Measurements from ENCODE around the gene HPCA.
A peak's percentile ranks its signal among the peaks of the same experiment; 100 is the strongest.

Gene HPCA

DNA sequence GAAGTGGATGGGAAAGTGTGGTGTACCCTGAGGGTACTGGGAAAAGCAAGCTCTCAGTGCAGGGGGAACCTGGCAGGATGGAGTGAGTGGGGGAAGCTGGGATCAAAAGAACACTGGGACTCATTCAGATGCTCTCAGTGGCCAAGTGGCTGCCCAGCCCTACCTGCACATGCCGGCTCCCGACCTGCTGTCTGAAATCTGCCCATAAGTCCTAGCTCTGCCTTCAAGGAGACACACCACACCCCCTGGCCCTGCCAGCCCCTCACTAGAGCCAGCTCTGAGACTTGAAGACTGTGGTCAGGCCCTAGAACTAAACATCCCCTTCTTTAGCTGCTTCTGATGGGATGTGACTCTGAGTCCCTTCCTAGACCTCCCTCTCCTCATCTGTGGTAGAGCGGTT is 12.7 kb downstream of the HPCA start:
- TF ChIP-seq, protein P1, sequence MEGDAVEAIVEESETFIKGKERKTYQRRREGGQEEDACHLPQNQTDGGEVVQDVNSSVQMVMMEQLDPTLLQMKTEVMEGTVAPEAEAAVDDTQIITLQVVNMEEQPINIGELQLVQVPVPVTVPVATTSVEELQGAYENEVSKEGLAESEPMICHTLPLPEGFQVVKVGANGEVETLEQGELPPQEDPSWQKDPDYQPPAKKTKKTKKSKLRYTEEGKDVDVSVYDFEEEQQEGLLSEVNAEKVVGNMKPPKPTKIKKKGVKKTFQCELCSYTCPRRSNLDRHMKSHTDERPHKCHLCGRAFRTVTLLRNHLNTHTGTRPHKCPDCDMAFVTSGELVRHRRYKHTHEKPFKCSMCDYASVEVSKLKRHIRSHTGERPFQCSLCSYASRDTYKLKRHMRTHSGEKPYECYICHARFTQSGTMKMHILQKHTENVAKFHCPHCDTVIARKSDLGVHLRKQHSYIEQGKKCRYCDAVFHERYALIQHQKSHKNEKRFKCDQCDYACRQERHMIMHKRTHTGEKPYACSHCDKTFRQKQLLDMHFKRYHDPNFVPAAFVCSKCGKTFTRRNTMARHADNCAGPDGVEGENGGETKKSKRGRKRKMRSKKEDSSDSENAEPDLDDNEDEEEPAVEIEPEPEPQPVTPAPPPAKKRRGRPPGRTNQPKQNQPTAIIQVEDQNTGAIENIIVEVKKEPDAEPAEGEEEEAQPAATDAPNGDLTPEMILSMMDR (IDR thresholded peaks at IDR 0.05; ENCODE audit: insufficient read depth, low read depth, low read length, missing control alignments) = no peak
- no peak overlapping the region for H3K4me3 ChIP-seq (ENCODE audit: low read length)
- no peak for DNase-seq (ENCODE audit: low read depth)

DNA sequence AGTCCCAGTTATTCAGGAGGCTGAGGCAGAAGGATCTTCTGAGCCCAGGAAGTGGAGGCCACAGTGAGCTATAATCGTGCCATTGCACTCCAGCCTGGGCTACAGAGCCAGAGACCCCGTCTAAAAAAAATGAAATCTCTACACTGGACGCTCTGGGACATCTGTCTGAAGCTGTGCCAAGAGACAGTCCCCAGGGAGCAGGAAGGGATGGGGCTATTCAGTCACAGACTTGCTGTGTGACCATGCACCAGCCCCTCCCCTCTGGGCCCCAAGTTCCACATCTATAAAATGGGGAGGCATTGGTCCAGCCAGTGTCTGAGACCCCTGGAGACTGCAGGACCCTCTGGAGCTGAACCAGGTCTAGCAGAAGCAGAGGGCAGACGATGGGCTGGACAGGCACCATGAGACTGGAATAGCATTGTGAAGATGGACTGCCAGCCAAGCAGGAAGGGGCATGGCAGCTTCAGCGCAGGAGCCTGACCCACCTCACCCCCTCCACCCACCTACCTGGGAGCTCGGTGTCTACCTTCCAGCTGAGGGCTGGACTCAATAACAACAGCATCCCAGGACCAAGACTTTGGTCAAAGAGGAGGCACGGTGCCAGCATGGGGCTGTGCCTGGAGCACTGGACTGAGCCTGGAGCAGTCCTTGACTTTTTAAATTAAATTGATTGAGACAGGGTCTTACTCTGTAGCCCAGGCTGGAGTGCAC is 13.4 kb downstream of the HPCA start:
- TF ChIP-seq, protein P1 (IDR thresholded peaks at IDR 0.05; ENCODE audit: insufficient read depth, low read depth, low read length, missing control alignments) = no peak
- no peak for DNase-seq (ENCODE audit: low read depth)
- peak overlapping the region; percentile 82 for H3K4me3 ChIP-seq (ENCODE audit: low read length)

DNA sequence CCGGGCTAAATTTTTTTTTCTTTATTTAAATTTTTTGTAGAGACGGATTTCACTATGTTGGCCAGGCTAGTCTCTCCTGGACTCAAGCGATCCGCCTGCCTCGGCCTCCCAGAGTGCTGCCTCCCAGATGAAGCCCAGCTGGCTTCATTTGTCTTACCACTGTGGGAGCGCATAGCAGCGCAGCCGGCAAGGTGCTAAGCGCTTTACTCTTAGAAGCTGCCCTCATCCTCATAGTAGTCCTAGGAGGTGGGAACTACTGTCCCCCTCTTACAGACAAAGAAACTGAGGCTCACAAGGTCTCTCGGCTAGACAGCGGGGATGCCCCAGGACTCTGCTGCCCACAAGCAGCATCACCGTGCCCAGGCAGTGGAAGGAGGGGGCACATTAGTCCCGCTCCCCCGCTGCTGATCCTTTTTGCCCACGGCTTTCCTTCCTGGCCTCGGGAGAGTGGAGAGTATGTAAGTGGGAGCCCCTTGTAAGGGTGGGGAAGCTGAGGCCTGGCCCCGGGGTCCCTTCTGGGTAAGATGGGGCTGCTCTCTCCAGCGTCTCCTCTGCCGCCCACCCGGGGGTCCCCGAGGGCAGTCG is 14.2 kb downstream of the HPCA start:
- DNase-seq (ENCODE audit: low read depth) = peak; percentile 19
- peak overlapping the region; percentile 82 for H3K4me3 ChIP-seq (ENCODE audit: low read length)
- TF ChIP-seq, protein P1 (IDR thresholded peaks at IDR 0.05; ENCODE audit: insufficient read depth, low read depth, low read length, missing control alignments) = no peak

DNA sequence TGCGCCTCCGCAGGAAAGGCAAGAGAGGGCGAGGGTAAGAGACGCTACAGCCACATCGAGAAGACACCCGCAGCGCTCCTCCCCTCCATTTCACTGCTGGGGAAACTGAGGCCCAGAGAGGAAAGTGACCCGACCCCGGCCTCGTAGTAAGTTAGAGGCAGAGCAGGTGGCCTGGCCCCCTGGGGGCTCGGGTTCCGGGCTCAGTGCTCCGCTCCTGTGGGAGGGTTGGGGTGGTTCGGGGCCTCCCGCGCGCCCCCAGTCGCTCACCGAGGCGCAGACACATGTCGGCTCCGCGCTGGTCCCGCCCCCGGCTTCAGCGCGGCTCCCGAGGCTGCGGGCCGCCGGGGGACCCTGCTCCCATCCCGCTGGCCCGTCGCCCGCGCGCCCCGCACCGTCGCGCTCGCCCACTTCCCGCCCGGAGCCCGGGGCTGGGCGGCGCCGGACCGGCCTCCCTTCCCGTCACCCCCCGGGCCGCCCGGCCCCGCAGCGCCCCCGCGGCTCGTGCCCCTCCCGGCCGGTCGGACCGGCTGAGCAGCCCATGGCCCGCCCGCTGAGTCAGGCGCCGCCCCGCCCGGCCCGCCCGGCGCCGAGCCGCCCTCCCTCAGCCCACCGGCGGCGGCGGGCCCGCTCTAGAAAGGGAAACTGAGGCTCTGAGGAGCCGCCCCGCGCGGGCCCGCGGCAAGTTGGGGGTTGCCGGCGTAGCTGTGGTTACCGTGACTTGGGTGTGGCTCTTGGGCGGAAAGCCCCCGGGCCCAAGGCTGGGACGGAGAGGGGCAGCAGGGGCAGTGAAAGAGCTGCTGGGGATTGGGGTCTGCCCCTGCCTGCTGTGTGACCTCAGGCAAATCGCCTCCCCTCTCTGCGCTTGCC is 14.9 kb downstream of the HPCA start, which contains the start of gene TMEM54:
TSS of gene TMEM54 (minus strand) at position 434 of the 867 bp plus-strand sequence. CDS start at position 283, 151 bp downstream.
- peak within 1 kb of the TSS; percentile 82 for H3K4me3 ChIP-seq (ENCODE audit: low read length)
- DNase-seq (ENCODE audit: low read depth) = peak; percentile 79

DNA sequence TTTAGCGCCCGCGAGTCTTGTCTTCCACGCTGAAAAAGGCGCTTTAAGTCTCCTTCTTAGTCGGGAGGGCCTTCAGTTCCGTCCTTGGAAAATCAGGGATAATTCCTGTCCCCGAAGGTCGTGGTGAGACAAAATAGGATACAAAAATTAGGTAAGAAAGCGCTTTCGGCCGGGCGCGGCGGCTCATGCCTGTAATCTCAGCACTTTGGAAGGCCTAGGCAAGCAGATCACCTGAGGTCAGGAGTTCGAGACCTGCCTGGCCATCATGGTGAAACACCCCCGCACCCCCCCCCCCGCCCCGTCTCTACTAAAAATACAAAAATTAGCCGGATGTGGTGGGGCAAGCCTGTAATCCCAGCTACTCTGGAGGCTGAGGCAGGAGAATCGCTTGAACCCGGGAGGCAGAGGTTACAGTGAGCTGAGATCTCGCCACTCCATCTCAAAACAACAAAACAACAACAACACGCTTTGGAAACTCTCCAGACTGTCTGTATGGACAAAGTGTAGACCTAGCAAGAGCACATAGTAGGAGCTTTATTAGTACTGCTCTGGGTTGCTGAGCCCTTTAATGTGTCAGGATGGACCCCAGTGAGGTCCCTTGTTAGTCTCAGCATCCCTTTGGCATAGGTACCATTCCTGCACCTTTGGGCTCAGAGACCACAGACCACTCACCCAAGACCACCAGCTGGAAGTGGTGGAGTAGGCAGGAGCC is 15.7 kb downstream of the HPCA start:
- H3K4me3 ChIP-seq (ENCODE audit: low read length) = peak overlapping the region; percentile 51
- DNase-seq (ENCODE audit: low read depth) = no peak
- TF ChIP-seq, protein P1 (IDR thresholded peaks at IDR 0.05; ENCODE audit: insufficient read depth, low read depth, low read length, missing control alignments) = no peak

More for the DNA sequence above, 14.9 kb downstream of the HPCA start, which contains the start of gene TMEM54:
- TF ChIP-seq, protein P1 (IDR thresholded peaks at IDR 0.05; ENCODE audit: insufficient read depth, low read depth, low read length, missing control alignments) = no peak

GRCh38 chr1:32902535-32902920 is 16.2 kb downstream of the HPCA start:
- TF ChIP-seq, protein P1 (IDR thresholded peaks at IDR 0.05; ENCODE audit: insufficient read depth, low read depth, low read length, missing control alignments) = no peak
- no peak overlapping the region for H3K4me3 ChIP-seq (ENCODE audit: low read length)
- no peak for DNase-seq (ENCODE audit: low read depth)
